GM06990 (cell line): ENCODE results near the gene FNDC3B.

Experiments used
- DNase-seq: peaks from one replicate; pipeline ENCODE4 v3.0.0-alpha.2; 2011; ENCODE audit not compliant: insufficient read length; ENCODE audit errors: extremely low read depth
- H3K27me3 ChIP-seq: replicated peaks from 2 replicates; pipeline ENCODE4 v1.6.0; 2011; ENCODE audit warnings: low read length; ENCODE audit not compliant: control insufficient read depth, insufficient read depth
- H3K36me3 ChIP-seq: 2 replicates; pipeline ENCODE4 v1.5.1; 2011; ENCODE audit warnings: low read length; ENCODE audit not compliant: control insufficient read depth, insufficient read depth
- H3K4me3 ChIP-seq: replicated peaks from 2 replicates; pipeline ENCODE4 v1.5.1; 2011; ENCODE audit warnings: low read depth, mild to moderate bottlenecking, control low read depth, low read length
- TF ChIP-seq, protein P1 (sequence below): IDR thresholded peaks from 2 replicates; pipeline ENCODE4 v1.5.1; 2011; ENCODE audit warnings: low read length, control low read depth, mild to moderate bottlenecking, inconsistent platforms; ENCODE audit not compliant: insufficient read depth, poor library complexity, severe bottlenecking

FNDC3B gene

DNA sequence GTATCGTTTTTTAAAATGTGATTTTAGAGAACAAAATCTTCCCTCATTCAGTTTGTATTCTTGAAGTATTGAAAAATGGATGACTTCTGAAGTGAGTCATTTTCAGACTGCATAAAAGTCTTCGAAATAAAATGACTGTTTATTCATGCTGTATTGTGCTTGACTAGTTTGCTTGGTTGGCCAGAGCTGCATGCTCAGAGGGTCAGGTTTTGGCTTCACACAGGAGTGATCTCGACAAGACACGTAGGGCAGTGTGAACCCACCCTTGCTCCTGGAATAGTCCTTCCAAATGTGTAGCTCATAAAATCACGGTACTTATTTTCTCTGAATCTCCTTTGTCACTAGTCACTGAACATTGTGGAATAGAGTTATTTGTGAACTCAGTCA lies 73.3 kb downstream of the FNDC3B start:
- no peak overlapping the region for H3K4me3 ChIP-seq
- TF ChIP-seq, protein P1, sequence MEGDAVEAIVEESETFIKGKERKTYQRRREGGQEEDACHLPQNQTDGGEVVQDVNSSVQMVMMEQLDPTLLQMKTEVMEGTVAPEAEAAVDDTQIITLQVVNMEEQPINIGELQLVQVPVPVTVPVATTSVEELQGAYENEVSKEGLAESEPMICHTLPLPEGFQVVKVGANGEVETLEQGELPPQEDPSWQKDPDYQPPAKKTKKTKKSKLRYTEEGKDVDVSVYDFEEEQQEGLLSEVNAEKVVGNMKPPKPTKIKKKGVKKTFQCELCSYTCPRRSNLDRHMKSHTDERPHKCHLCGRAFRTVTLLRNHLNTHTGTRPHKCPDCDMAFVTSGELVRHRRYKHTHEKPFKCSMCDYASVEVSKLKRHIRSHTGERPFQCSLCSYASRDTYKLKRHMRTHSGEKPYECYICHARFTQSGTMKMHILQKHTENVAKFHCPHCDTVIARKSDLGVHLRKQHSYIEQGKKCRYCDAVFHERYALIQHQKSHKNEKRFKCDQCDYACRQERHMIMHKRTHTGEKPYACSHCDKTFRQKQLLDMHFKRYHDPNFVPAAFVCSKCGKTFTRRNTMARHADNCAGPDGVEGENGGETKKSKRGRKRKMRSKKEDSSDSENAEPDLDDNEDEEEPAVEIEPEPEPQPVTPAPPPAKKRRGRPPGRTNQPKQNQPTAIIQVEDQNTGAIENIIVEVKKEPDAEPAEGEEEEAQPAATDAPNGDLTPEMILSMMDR, result no peak
- no peak for DNase-seq
- H3K36me3 ChIP-seq, result peaks cover 2% of the 10 kb centered on the region
- no peaks in the 10 kb centered on the region for H3K27me3 ChIP-seq

- Histone ChIP-seq H3K27me3 (no peaks in the 10 kb centered on the region), H3K36me3 (peaks cover 2% of the 10 kb centered on the region), H3K4me3 (no peak overlapping the region)
- TF ChIP-seq, protein P1, result no peak
- DNase-seq, result no peak
These were observed 74.3 kb downstream of the FNDC3B start for GRCh38 chr3:172113710-172114109.

GRCh38 chr3:172115059-172115458 lies 75.7 kb downstream of the FNDC3B start:
- Histone ChIP-seq H3K4me3 (no peak overlapping the region), H3K36me3 (peaks cover 2% of the 10 kb centered on the region), H3K27me3 (no peaks in the 10 kb centered on the region)
- TF ChIP-seq, protein P1, result no peak
- DNase-seq, result no peak

GRCh38 chr3:172115787-172116186 lies 76.4 kb downstream of the FNDC3B start:
- peaks cover 2% of the 10 kb centered on the region for H3K36me3 ChIP-seq
- DNase-seq, result no peak
- H3K4me3 ChIP-seq, result no peak overlapping the region
- TF ChIP-seq, protein P1, result no peak
- no peaks in the 10 kb centered on the region for H3K27me3 ChIP-seq

- TF ChIP-seq, protein P1, result no peak
- no peak for DNase-seq
- peaks cover 2% of the 10 kb centered on the region for H3K36me3 ChIP-seq
- H3K4me3 ChIP-seq, result no peak overlapping the region
- no peaks in the 10 kb centered on the region for H3K27me3 ChIP-seq
These were observed 78.6 kb downstream of the FNDC3B start for GRCh38 chr3:172118019-172118418.
